IPS-18a (cell line): ENCODE results near the gene RARRES1.

Experiments used
- H3K27ac ChIP-seq: one replicate; pipeline ENCODE4 v1.5.1; 2013; ENCODE audit warnings: low read length
- H3K27me3 ChIP-seq: one replicate; pipeline ENCODE4 v1.6.1; 2013; ENCODE audit warnings: mild to moderate bottlenecking, low read length; ENCODE audit not compliant: control insufficient read depth, insufficient read depth
- H3K36me3 ChIP-seq: one replicate; pipeline ENCODE4 v1.6.1; 2013; ENCODE audit warnings: low read depth, low read length; ENCODE audit not compliant: control insufficient read depth
- H3K4me1 ChIP-seq: one replicate; pipeline ENCODE4 v1.6.1; 2013; ENCODE audit warnings: low read depth, low read length; ENCODE audit not compliant: control insufficient read depth
- H3K4me3 ChIP-seq: one replicate; pipeline ENCODE4 v1.5.1; 2013; ENCODE audit warnings: low read length
- H3K9ac ChIP-seq: one replicate; pipeline ENCODE4 v1.6.1; 2013; ENCODE audit warnings: mild to moderate bottlenecking, low read length, moderate library complexity
- H3K9me3 ChIP-seq: one replicate; pipeline ENCODE4 v1.6.1; 2013; ENCODE audit warnings: low read depth, low read length; ENCODE audit not compliant: control insufficient read depth

RARRES1 gene

DNA sequence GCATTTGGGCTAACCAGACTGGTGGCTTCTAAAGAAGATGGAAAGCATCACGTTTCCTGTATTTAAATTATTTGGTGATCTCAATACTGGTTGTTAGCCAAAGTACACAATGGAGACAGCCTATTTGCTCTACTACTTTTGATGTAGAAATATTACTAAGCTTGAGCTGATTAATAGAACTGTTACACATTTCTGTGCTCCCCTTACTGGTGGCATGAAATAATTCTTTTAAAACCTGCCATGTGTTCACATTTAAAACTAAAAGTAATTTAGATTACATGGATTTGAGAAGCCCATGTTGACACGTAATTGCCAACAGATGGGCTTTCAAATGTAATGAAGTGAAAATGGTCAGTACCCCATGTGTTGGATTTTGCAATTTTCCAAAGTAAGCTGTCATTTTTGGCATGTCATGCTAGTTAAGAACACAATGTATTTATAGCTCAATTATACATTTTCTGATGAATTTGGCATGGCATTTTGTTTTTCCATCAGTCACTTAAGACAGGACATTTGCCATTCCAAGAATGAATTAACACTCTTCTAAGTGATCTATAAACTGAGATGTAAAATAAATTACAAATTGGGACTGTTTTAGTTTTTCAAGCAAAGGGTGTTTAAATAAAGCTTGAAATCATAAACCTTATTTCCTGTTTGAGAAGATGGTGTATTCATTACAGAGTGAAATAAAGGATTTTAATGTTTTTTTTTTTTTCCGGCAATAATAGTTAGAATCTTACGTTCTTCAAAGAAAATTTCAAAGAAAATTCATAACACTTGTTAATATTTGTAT is 10.8 kb upstream of the RARRES1 start:
- no peaks in the 10 kb centered on the region for H3K4me1 ChIP-seq
- H3K9ac ChIP-seq = no peak overlapping the region
- no peaks in the 10 kb centered on the region for H3K27me3 ChIP-seq
- H3K36me3 ChIP-seq = no peaks in the 10 kb centered on the region
- no peak overlapping the region for H3K4me3 ChIP-seq
- no peaks in the 10 kb centered on the region for H3K9me3 ChIP-seq
- no peak overlapping the region for H3K27ac ChIP-seq

- Histone ChIP-seq H3K27me3 (no peaks in the 10 kb centered on the region), H3K9ac (no peak overlapping the region), H3K9me3 (peaks cover 3% of the 10 kb centered on the region), H3K4me1 (no peaks in the 10 kb centered on the region), H3K27ac (no peak overlapping the region), H3K36me3 (no peaks in the 10 kb centered on the region), H3K4me3 (no peak overlapping the region)
Measured at GRCh38 chr3:158739661-158740060, 7.4 kb upstream of the RARRES1 start.

DNA sequence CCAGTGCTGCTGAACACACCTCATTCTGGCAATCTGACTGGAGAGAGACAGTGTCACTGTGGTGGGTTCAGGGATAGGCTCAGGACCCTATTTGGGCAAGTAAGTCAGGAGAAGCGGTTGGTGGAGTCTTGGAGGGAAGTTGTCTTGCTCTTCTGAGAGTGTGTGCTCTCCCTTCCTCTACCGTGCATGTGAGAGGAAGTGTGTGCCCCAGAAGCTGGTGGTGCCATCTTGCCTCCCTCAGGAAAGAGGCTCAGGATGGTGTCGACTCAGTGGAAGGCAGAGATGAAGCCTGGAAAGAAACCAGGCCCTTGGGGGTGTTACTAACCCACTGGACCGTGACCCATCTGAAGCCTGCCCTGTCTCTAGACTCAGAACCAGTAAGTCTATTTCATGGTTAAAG is 6.8 kb upstream of the RARRES1 start:
- no peak overlapping the region for H3K27ac ChIP-seq
- H3K9me3 ChIP-seq = peaks cover 3% of the 10 kb centered on the region
- no peak overlapping the region for H3K4me3 ChIP-seq
- H3K9ac ChIP-seq = no peak overlapping the region
- H3K27me3 ChIP-seq = no peaks in the 10 kb centered on the region
- no peaks in the 10 kb centered on the region for H3K4me1 ChIP-seq
- no peaks in the 10 kb centered on the region for H3K36me3 ChIP-seq

GRCh38 chr3:158738653-158739052 is 6.4 kb upstream of the RARRES1 start:
- H3K4me3 ChIP-seq = no peak overlapping the region
- peaks cover 3% of the 10 kb centered on the region for H3K9me3 ChIP-seq
- H3K36me3 ChIP-seq = no peaks in the 10 kb centered on the region
- H3K27me3 ChIP-seq = no peaks in the 10 kb centered on the region
- H3K4me1 ChIP-seq = no peaks in the 10 kb centered on the region
- no peak overlapping the region for H3K27ac ChIP-seq
- H3K9ac ChIP-seq = no peak overlapping the region

DNA sequence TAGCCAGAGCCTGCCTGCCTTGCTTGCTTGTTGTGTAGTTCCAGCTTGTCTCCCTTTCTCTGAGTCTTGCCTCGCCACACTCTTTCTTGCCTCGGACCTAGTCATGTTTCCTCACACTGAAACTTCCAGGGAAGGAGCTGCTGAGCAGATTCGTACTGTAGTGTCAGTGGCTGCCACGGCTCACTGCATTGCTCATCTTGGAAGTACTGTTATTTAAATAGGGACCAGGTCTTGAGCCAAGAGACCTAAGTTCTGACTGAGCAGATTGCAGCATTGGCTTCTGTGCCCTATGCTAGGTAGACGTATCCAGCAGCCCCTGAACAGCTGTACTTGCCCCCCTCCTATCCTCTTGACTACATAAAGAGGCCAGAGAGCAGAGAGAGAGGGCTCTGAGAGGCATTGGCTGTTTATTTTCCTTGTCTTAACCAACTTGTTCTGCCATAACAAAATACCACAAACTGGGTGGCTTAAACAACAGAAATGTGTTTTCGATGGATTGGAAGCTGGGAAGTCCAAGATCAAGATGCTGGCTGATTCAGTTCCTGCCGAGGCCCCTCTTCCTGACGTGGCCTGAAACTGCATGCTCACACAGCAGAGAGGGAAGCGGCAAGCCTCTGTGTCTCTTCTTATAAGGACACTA is 5.8 kb upstream of the RARRES1 start:
- H3K4me1 ChIP-seq = no peaks in the 10 kb centered on the region
- H3K9me3 ChIP-seq = peaks cover 3% of the 10 kb centered on the region
- no peaks in the 10 kb centered on the region for H3K36me3 ChIP-seq
- H3K9ac ChIP-seq = no peak overlapping the region
- H3K4me3 ChIP-seq = no peak overlapping the region
- H3K27me3 ChIP-seq = peaks cover 5% of the 10 kb centered on the region
- no peak overlapping the region for H3K27ac ChIP-seq

DNA sequence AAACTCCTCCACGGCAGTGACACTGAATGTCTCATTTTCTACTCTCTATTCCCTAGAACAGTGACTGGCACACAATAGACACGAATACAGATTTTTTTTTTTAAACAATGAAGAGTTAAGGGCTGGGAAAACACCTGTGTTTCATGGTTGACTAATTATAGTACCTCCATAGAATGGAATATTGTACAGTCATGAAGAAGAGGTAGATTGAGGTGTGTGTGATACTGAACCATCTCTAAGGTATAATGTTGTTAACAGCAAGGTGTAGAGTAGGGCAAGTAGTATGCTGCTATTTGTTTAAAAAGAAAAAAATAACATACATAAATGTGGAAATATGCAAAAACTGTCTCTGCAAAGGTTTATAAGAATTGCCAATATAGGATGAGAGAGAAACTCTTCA is 5.2 kb upstream of the RARRES1 start:
- Histone ChIP-seq H3K9ac (no peak overlapping the region), H3K27me3 (peaks cover 12% of the 10 kb centered on the region), H3K9me3 (peaks cover 3% of the 10 kb centered on the region), H3K4me3 (no peak overlapping the region), H3K4me1 (no peaks in the 10 kb centered on the region), H3K36me3 (no peaks in the 10 kb centered on the region), H3K27ac (no peak overlapping the region)

GRCh38 chr3:158735296-158736033 is 3.2 kb upstream of the RARRES1 start:
- Histone ChIP-seq H3K36me3 (no peaks in the 10 kb centered on the region), H3K9me3 (peaks cover 3% of the 10 kb centered on the region), H3K4me3 (no peak overlapping the region), H3K27me3 (peaks cover 24% of the 10 kb centered on the region), H3K9ac (no peak overlapping the region), H3K4me1 (no peaks in the 10 kb centered on the region), H3K27ac (no peak overlapping the region)

DNA sequence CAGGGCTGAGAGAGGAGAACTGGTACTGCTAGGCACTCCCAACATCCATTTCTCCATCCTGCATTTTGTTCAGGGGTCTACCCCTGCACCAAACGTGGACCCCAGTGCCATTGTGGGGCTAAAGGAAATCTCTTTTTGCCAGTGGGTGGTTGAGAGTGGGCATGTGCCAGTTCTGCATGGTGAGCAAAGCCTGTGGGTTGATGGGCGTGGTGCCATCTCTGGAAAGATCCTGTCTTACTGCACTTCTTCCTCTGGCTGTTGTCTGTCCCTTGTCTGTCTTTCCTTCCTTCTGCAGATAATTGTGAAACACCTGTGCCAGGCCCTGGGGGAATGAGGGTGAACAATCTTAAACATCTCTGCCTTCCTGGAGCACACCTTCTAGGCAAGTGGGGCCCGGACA is 1.4 kb upstream of the RARRES1 start:
- Histone ChIP-seq H3K9me3 (peaks cover 3% of the 10 kb centered on the region), H3K9ac (no peak overlapping the region), H3K36me3 (no peaks in the 10 kb centered on the region), H3K4me1 (no peaks in the 10 kb centered on the region), H3K27ac (no peak overlapping the region), H3K4me3 (no peak overlapping the region), H3K27me3 (peaks cover 24% of the 10 kb centered on the region)

GRCh38 chr3:158732856-158733200 is 571 bp upstream of the RARRES1 start:
- Histone ChIP-seq H3K27ac (no peak overlapping the region), H3K4me3 (peak overlapping the region; percentile 66), H3K27me3 (peaks cover 24% of the 10 kb centered on the region), H3K4me1 (no peaks in the 10 kb centered on the region), H3K9ac (peak overlapping the region; percentile 42), H3K36me3 (no peaks in the 10 kb centered on the region), H3K9me3 (peaks cover 3% of the 10 kb centered on the region)

GRCh38 chr3:158731486-158731885 is 771 bp downstream of the RARRES1 start:
- H3K27ac ChIP-seq = no peak overlapping the region
- H3K27me3 ChIP-seq = peaks cover 24% of the 10 kb centered on the region
- H3K4me3 ChIP-seq = peak overlapping the region; percentile 66
- no peaks in the 10 kb centered on the region for H3K36me3 ChIP-seq
- peaks cover 3% of the 10 kb centered on the region for H3K9me3 ChIP-seq
- no peak overlapping the region for H3K9ac ChIP-seq
- H3K4me1 ChIP-seq = no peaks in the 10 kb centered on the region

DNA sequence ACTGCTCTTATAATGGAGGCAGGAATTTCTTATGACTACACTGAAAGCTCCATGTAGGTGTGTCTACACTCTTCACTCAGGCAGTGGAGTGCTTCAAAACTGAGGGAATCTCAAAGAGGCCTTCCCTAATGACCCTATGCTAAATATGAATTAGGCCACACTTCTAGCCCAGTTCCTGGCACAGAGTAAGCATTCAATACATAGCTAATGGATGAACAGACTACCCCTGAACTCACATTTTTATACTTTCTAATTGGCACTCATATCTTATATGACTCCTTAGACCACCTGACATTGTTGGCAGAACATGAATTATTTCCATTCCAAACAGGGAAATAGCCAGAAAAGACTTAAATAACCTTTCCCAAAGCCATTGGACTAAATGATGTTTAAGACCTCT is 3.4 kb downstream of the RARRES1 start:
- Histone ChIP-seq H3K9ac (no peak overlapping the region), H3K4me1 (no peaks in the 10 kb centered on the region), H3K4me3 (no peak overlapping the region), H3K27ac (no peak overlapping the region), H3K9me3 (no peaks in the 10 kb centered on the region), H3K27me3 (peaks cover 24% of the 10 kb centered on the region), H3K36me3 (no peaks in the 10 kb centered on the region)
